ENCODE results near the gene AGAP3.

AGAP3 gene

GRCh38 chr7:151132461-151133205 is 46.4 kb downstream of the AGAP3 start:
- Histone ChIP-seq H4K91ac (ENCODE audit: low read depth, low read length, poor library complexity) (no peak overlapping the region), H3K4me2 (ENCODE audit: insufficient read depth, low read length, poor library complexity, severe bottlenecking) (no peak overlapping the region), H4K8ac (ENCODE audit: low read depth, low read length) (no peak overlapping the region), H3K27ac (replicated peaks; ENCODE audit: low read length) (no peak overlapping the region), H3K4ac (ENCODE audit: low read length) (no peak overlapping the region), H2BK5ac (ENCODE audit: low read length) (no peak overlapping the region), H3K4me1 (ENCODE audit: control insufficient read depth in 2 of 2, insufficient read depth in 1 of 2, low read depth in 1 of 2, low read length in 2 of 2) (peaks cover 0 to 1% of the 10 kb centered on the region in 2 donors), H2BK12ac (ENCODE audit: low read length) (no peak overlapping the region), H3K27me3 (ENCODE audit: control insufficient read depth in 3 of 3, insufficient read depth in 3 of 3, low read depth in 1 of 3, low read length in 3 of 3) (no peaks in the 10 kb centered on the region), H3K18ac (ENCODE audit: low read length) (no peak overlapping the region), H3K14ac (ENCODE audit: low read length) (no peak overlapping the region), H3K4me3 (ENCODE audit: low read length in 2 of 2) (no peak overlapping the region), H3K23ac (ENCODE audit: low read depth, low read length, poor library complexity) (no peak overlapping the region), H3K79me1 (ENCODE audit: low read depth, low read length) (peaks cover 3% of the 10 kb centered on the region), H2BK15ac (ENCODE audit: low read length) (no peak overlapping the region), H3K36me3 (replicated peaks in 1 of 2; ENCODE audit: control insufficient read depth in 2 of 2, insufficient read depth in 2 of 2, low read length in 2 of 2) (peaks cover 55 to 96% of the 10 kb centered on the region in 2 donors), H3K9me3 (replicated peaks in 1 of 2; ENCODE audit: control insufficient read depth in 2 of 2, insufficient read depth in 1 of 2, low read depth in 1 of 2, low read length in 2 of 2) (no peaks in the 10 kb centered on the region), H2BK120ac (ENCODE audit: low read depth, low read length) (no peak overlapping the region), H3K9ac (ENCODE audit: low read depth, low read length, poor library complexity) (no peak overlapping the region), H2AFZ (ENCODE audit: low read length) (no peak overlapping the region), H2AK5ac (ENCODE audit: low read depth, low read length) (no peak overlapping the region)
- DNase-seq (ENCODE audit: low spot score) = no peak
- WGBS, 2 donors (ENCODE audit: extremely low coverage in 2 of 2, insufficient read length in 2 of 2, insufficient replicate concordance in 1 of 2) = no CpG with 5 or more reads among the region's 21 CpGs

- Histone ChIP-seq H3K4me1 (ENCODE audit: control insufficient read depth in 2 of 2, insufficient read depth in 1 of 2, low read depth in 1 of 2, low read length in 2 of 2) (peaks cover 0 to 8% of the 10 kb centered on the region in 2 donors), H2AFZ (ENCODE audit: low read length) (no peak overlapping the region), H2BK5ac (ENCODE audit: low read length) (no peak overlapping the region), H2BK120ac (ENCODE audit: low read depth, low read length) (no peak overlapping the region), H3K36me3 (replicated peaks in 1 of 2; ENCODE audit: control insufficient read depth in 2 of 2, insufficient read depth in 2 of 2, low read length in 2 of 2) (peaks cover 50 to 95% of the 10 kb centered on the region in 2 donors), H3K9me3 (replicated peaks in 1 of 2; ENCODE audit: control insufficient read depth in 2 of 2, insufficient read depth in 1 of 2, low read depth in 1 of 2, low read length in 2 of 2) (no peaks in the 10 kb centered on the region), H2AK5ac (ENCODE audit: low read depth, low read length) (no peak overlapping the region), H3K27me3 (ENCODE audit: control insufficient read depth in 3 of 3, insufficient read depth in 3 of 3, low read depth in 1 of 3, low read length in 3 of 3) (no peaks in the 10 kb centered on the region), H3K4me3 (ENCODE audit: low read length in 2 of 2) (no peak overlapping the region), H2BK12ac (ENCODE audit: low read length) (no peak overlapping the region), H3K9ac (ENCODE audit: low read depth, low read length, poor library complexity) (no peak overlapping the region), H2BK15ac (ENCODE audit: low read length) (no peak overlapping the region), H4K91ac (ENCODE audit: low read depth, low read length, poor library complexity) (no peak overlapping the region), H3K79me1 (ENCODE audit: low read depth, low read length) (peaks cover 3% of the 10 kb centered on the region), H3K4ac (ENCODE audit: low read length) (no peak overlapping the region), H3K14ac (ENCODE audit: low read length) (no peak overlapping the region), H3K23ac (ENCODE audit: low read depth, low read length, poor library complexity) (no peak overlapping the region), H3K27ac (replicated peaks; ENCODE audit: low read length) (no peak overlapping the region), H3K18ac (ENCODE audit: low read length) (no peak overlapping the region), H4K8ac (ENCODE audit: low read depth, low read length) (no peak overlapping the region), H3K4me2 (ENCODE audit: insufficient read depth, low read length, poor library complexity, severe bottlenecking) (no peak overlapping the region)
- no peak for DNase-seq (ENCODE audit: low spot score)
- WGBS, 2 donors (ENCODE audit: extremely low coverage in 2 of 2, insufficient read length in 2 of 2, insufficient replicate concordance in 1 of 2) = no CpG with 5 or more reads among the region's 16 CpGs
Measured at GRCh38 chr7:151133266-151133985, 47.2 kb downstream of the AGAP3 start.

- Histone ChIP-seq H4K91ac (ENCODE audit: low read depth, low read length, poor library complexity) (no peak overlapping the region), H3K23ac (ENCODE audit: low read depth, low read length, poor library complexity) (no peak overlapping the region), H2BK120ac (ENCODE audit: low read depth, low read length) (no peak overlapping the region), H2BK5ac (ENCODE audit: low read length) (no peak overlapping the region), H3K14ac (ENCODE audit: low read length) (no peak overlapping the region), H2AFZ (ENCODE audit: low read length) (no peak overlapping the region), H3K4me3 (ENCODE audit: low read length in 2 of 2) (no peak overlapping the region), H2BK12ac (ENCODE audit: low read length) (no peak overlapping the region), H3K79me1 (ENCODE audit: low read depth, low read length) (peaks cover 3% of the 10 kb centered on the region), H3K4ac (ENCODE audit: low read length) (no peak overlapping the region), H3K4me2 (ENCODE audit: insufficient read depth, low read length, poor library complexity, severe bottlenecking) (no peak overlapping the region), H3K4me1 (ENCODE audit: control insufficient read depth in 2 of 2, insufficient read depth in 1 of 2, low read depth in 1 of 2, low read length in 2 of 2) (peaks cover 0 to 15% of the 10 kb centered on the region in 2 donors), H3K18ac (ENCODE audit: low read length) (no peak overlapping the region), H3K27ac (replicated peaks; ENCODE audit: low read length) (no peak overlapping the region), H4K8ac (ENCODE audit: low read depth, low read length) (no peak overlapping the region), H3K9me3 (replicated peaks in 1 of 2; ENCODE audit: control insufficient read depth in 2 of 2, insufficient read depth in 1 of 2, low read depth in 1 of 2, low read length in 2 of 2) (no peaks in the 10 kb centered on the region), H3K27me3 (ENCODE audit: control insufficient read depth in 3 of 3, insufficient read depth in 3 of 3, low read depth in 1 of 3, low read length in 3 of 3) (no peaks in the 10 kb centered on the region), H2BK15ac (ENCODE audit: low read length) (no peak overlapping the region), H2AK5ac (ENCODE audit: low read depth, low read length) (no peak overlapping the region), H3K36me3 (replicated peaks in 1 of 2; ENCODE audit: control insufficient read depth in 2 of 2, insufficient read depth in 2 of 2, low read length in 2 of 2) (peaks cover 45 to 96% of the 10 kb centered on the region in 2 donors), H3K9ac (ENCODE audit: low read depth, low read length, poor library complexity) (no peak overlapping the region)
- no CpG with 5 or more reads among the region's 24 CpGs for WGBS, 2 donors (ENCODE audit: extremely low coverage in 2 of 2, insufficient read length in 2 of 2, insufficient replicate concordance in 1 of 2)
- DNase-seq (ENCODE audit: low spot score) = no peak
Measured at GRCh38 chr7:151133986-151134742, 47.9 kb downstream of the AGAP3 start.

All from neuronal stem cell (in vitro differentiated cells).